HFF-Myc (cell line): ENCODE measurements around the gene TMEM30B.
"Not testable (repeated sequence)": the region's sequence is repeated elsewhere in the genome, so short reads cannot be mapped to it uniquely, and the experiment has no call there.

Experiments used
- DNase-seq: peaks from one replicate; pipeline ENCODE4 v3.0.0-alpha.2; 2011; ENCODE audit warnings: low read depth; ENCODE audit errors: extremely low read depth
- H3K4me3 ChIP-seq: replicated peaks from 2 replicates; pipeline ENCODE4 v1.5.1; 2011; ENCODE audit warnings: low read depth, mild to moderate bottlenecking, control low read depth, low read length
- CTCF ChIP-seq: IDR thresholded peaks from 2 replicates; pipeline ENCODE4 v1.5.1; 2012; ENCODE audit warnings: mild to moderate bottlenecking, low read depth, low read length, control low read depth; ENCODE audit errors: missing control alignments

Gene TMEM30B

DNA sequence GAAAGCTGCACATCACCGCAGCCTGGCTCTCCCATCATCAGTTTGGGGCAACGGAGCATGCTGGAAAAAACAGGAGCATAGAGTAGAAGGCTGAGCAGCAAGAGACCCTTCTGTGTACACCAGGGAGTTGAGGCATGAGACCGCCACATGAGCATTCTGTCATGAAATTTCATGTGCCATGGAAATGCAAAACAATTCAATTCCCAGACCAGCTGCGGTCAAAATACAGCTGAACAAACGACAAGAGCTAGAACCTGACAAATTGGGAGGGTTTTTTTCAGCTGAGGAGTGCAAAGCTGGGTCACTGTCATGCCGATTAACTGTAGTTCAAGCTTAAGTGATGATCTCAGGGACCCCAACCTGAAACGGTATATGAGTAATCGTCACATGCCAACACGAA, 37.1 kb downstream of the TMEM30B start:
- no peak for TF ChIP-seq CTCF
- no peak overlapping the region for H3K4me3 ChIP-seq
- DNase-seq, result no peak

GRCh38 chr14:61240206-61240605, 40.9 kb downstream of the TMEM30B start:
- DNase-seq, result no peak
- H3K4me3 ChIP-seq, result no peak overlapping the region
- no peak for TF ChIP-seq CTCF

DNA sequence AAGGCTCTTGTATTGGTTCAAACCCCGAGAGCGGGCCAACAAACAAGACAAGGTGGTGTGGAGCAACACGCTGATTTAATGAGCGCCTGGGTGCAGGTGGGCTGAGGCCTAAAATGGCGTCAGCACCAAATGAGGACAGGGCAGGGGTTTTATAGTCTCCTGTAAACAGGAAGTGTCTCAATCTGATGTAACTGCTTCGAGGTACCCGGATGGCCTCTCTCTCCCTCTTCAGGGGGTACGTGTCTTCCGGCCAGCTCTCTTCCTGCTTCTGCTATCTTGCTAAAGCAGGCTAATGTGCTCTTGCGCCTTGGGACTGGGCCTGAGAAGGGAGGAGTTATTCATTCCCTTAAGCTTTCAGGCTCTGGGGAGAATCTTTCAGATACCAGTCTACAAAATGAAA, 41.9 kb downstream of the TMEM30B start:
- DNase-seq, H3K4me3 ChIP-seq: not testable (repeated sequence)

DNA sequence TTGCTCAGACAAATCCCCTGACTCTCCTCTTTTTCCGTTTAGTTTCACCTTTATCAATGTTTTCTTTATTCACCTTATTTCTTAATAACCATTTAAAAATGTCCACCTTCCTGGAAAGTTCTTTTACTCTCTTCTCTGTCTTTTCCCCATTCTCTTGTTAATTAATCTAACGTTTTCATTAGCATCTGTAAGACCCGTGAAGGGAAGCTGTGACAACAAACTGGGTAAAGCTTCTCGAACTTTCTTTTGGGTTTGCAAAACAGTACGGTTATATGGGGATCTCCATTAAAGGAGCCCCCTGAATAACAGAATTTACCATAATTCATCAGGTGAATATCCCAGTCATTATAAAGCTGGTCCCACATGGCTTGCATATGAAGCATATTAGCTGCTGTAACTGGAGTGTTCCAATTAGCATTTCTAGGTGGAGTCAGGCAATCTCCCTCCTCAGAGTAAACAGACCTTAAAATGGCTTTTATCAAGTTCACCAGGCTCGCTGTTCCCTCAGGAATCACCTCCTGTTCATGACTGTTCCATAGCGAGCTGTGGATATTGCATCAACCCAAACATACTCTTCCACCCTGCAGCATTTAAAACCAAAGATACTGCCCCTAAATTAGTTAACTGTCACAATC, 42.4 kb downstream of the TMEM30B start:
- H3K4me3 ChIP-seq, result no peak overlapping the region
- TF ChIP-seq CTCF, result no peak
- DNase-seq, result no peak

DNA sequence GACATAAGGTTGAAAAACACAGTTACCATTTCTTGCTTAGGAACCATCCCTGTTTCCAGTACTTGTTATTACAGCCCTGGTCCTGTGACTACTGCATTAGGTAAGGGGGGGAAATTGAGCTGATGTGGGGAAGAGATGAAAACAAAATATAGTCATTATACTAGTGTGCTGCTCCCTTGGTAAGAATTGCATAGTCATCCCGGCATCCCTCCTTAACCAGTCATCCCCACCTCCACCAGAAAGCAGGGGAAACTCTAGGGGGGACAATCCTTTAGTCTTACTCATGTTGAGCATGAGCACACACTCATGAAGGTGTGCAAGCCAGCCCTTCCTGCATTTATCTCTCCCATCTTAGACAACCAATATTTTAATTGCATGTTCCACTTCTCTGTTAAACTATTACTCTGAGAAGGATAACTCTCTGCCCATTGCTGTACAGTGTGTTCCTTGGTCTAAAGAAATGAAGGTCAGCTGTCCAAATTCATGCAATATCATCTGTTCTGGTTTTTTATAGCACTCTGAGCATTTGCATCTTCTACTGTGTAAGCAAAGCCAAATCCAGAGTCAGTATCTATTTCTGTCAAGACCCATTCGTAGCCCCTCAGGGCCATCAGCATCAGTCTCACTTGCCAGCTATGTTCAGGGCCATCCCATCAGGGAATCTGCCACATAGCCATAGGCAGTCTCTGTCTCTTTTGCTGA, 46.8 kb downstream of the TMEM30B start:
- no peak overlapping the region for H3K4me3 ChIP-seq
- no peak for DNase-seq
- no peak for TF ChIP-seq CTCF

DNA sequence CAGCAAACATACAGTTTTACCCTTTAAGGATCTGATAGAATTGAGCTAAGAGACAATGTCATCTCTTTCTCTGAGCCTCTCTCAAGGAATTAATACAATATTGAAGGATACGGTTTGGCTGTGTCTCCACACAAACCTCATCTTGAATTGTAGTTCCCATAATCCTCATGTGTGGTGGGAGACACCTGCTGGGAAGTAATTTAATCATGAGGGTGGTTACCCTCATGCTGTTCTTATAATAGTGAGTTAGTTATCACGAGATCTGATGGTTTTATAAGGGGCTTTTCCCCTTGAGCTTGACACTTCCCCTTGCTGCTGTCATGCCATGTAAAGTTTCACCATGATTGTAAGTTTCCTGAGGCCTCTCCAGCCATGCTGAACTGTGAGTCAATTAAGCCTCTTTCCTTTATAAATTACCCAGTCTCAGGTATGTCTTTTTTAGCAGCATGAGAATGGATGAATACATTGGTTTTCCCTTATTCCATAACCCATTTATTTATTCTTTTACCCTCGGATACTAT, 47.6 kb downstream of the TMEM30B start:
- no peak for DNase-seq
- H3K4me3 ChIP-seq, result no peak overlapping the region
- TF ChIP-seq CTCF, result no peak

GRCh38 chr14:61231810-61232209, 49.3 kb downstream of the TMEM30B start:
- no peak for TF ChIP-seq CTCF
- no peak overlapping the region for H3K4me3 ChIP-seq
- DNase-seq, result no peak
